ENCODE results near the gene TRDN.

Gene TRDN

GRCh38 chr6:123372737-123373136 is 264.0 kb downstream of the TRDN start:
- DNase-seq (ENCODE audit: low read depth, low spot score) = no peak
- Histone ChIP-seq H3K9me3 (ENCODE audit: insufficient read depth, low read length) (no peaks in the 10 kb centered on the region), H3K9ac (ENCODE audit: insufficient read length, low read depth) (no peak overlapping the region), H3K27me3 (ENCODE audit: insufficient read depth, insufficient read length) (no peaks in the 10 kb centered on the region), H3K4me3 (ENCODE audit: insufficient read length, low read depth) (no peak overlapping the region), H3K36me3 (ENCODE audit: insufficient read depth, insufficient read length, low read length) (no peaks in the 10 kb centered on the region), H3K4me1 (ENCODE audit: insufficient read depth, insufficient read length) (no peaks in the 10 kb centered on the region)
- TF ChIP-seq YY1 (IDR thresholded peaks at IDR 0.05; ENCODE audit: insufficient read depth, insufficient read length) = no peak
- TF ChIP-seq SUZ12 (IDR thresholded peaks at IDR 0.05; ENCODE audit: extremely low read depth, insufficient read depth, insufficient read length) = no peak
- TF ChIP-seq ZNF274 (IDR thresholded peaks at IDR 0.05; ENCODE audit: low read depth, low read length) = no peak

GRCh38 chr6:123363912-123364311 is 272.8 kb downstream of the TRDN start:
- Histone ChIP-seq H3K36me3 (ENCODE audit: insufficient read depth, insufficient read length, low read length) (no peaks in the 10 kb centered on the region), H3K4me1 (ENCODE audit: insufficient read depth, insufficient read length) (no peaks in the 10 kb centered on the region), H3K4me3 (ENCODE audit: insufficient read length, low read depth) (no peak overlapping the region), H3K9ac (ENCODE audit: insufficient read length, low read depth) (no peak overlapping the region), H3K9me3 (ENCODE audit: insufficient read depth, low read length) (no peaks in the 10 kb centered on the region), H3K27me3 (ENCODE audit: insufficient read depth, insufficient read length) (no peaks in the 10 kb centered on the region)
- DNase-seq (ENCODE audit: low read depth, low spot score) = no peak
- TF ChIP-seq ZNF274 (IDR thresholded peaks at IDR 0.05; ENCODE audit: low read depth, low read length) (no peak), YY1 (IDR thresholded peaks at IDR 0.05; ENCODE audit: insufficient read depth, insufficient read length) (no peak), SUZ12 (IDR thresholded peaks at IDR 0.05; ENCODE audit: extremely low read depth, insufficient read depth, insufficient read length) (no peak)

- Histone ChIP-seq H3K36me3 (ENCODE audit: insufficient read depth, insufficient read length, low read length) (no peaks in the 10 kb centered on the region), H3K9me3 (ENCODE audit: insufficient read depth, low read length) (no peaks in the 10 kb centered on the region), H3K9ac (ENCODE audit: insufficient read length, low read depth) (no peak overlapping the region), H3K27me3 (ENCODE audit: insufficient read depth, insufficient read length) (no peaks in the 10 kb centered on the region), H3K4me3 (ENCODE audit: insufficient read length, low read depth) (no peak overlapping the region), H3K4me1 (ENCODE audit: insufficient read depth, insufficient read length) (no peaks in the 10 kb centered on the region)
- no peak for DNase-seq (ENCODE audit: low read depth, low spot score)
- TF ChIP-seq SUZ12 (IDR thresholded peaks at IDR 0.05; ENCODE audit: extremely low read depth, insufficient read depth, insufficient read length) = no peak
- no peak for TF ChIP-seq YY1 (IDR thresholded peaks at IDR 0.05; ENCODE audit: insufficient read depth, insufficient read length)
- TF ChIP-seq ZNF274 (IDR thresholded peaks at IDR 0.05; ENCODE audit: low read depth, low read length) = no peak
Measured at GRCh38 chr6:123360359-123360758, 276.4 kb downstream of the TRDN start.

- H3K4me1 ChIP-seq (ENCODE audit: insufficient read depth, insufficient read length) = no peaks in the 10 kb centered on the region
- H3K4me3 ChIP-seq (ENCODE audit: insufficient read length, low read depth) = no peak overlapping the region
- no peak overlapping the region for H3K9ac ChIP-seq (ENCODE audit: insufficient read length, low read depth)
- H3K9me3 ChIP-seq (ENCODE audit: insufficient read depth, low read length) = no peaks in the 10 kb centered on the region
- H3K36me3 ChIP-seq (ENCODE audit: insufficient read depth, insufficient read length, low read length) = no peaks in the 10 kb centered on the region
- no peak for DNase-seq (ENCODE audit: low read depth, low spot score)
- no peaks in the 10 kb centered on the region for H3K27me3 ChIP-seq (ENCODE audit: insufficient read depth, insufficient read length)
- TF ChIP-seq ZNF274 (IDR thresholded peaks at IDR 0.05; ENCODE audit: low read depth, low read length) (no peak), YY1 (IDR thresholded peaks at IDR 0.05; ENCODE audit: insufficient read depth, insufficient read length) (no peak), SUZ12 (IDR thresholded peaks at IDR 0.05; ENCODE audit: extremely low read depth, insufficient read depth, insufficient read length) (no peak)
Measured at GRCh38 chr6:123352705-123353104, 284.0 kb downstream of the TRDN start.

- H3K9ac ChIP-seq (ENCODE audit: insufficient read length, low read depth) = no peak overlapping the region
- H3K27me3 ChIP-seq (ENCODE audit: insufficient read depth, insufficient read length) = no peaks in the 10 kb centered on the region
- no peaks in the 10 kb centered on the region for H3K36me3 ChIP-seq (ENCODE audit: insufficient read depth, insufficient read length, low read length)
- DNase-seq (ENCODE audit: low read depth, low spot score) = no peak
- no peak for TF ChIP-seq SUZ12 (IDR thresholded peaks at IDR 0.05; ENCODE audit: extremely low read depth, insufficient read depth, insufficient read length)
- no peak for TF ChIP-seq ZNF274 (IDR thresholded peaks at IDR 0.05; ENCODE audit: low read depth, low read length)
- no peaks in the 10 kb centered on the region for H3K4me1 ChIP-seq (ENCODE audit: insufficient read depth, insufficient read length)
- H3K4me3 ChIP-seq (ENCODE audit: insufficient read length, low read depth) = no peak overlapping the region
- no peaks in the 10 kb centered on the region for H3K9me3 ChIP-seq (ENCODE audit: insufficient read depth, low read length)
Measured at GRCh38 chr6:123352279-123352678, 284.5 kb downstream of the TRDN start.

GRCh38 chr6:123343836-123344235 is 292.9 kb downstream of the TRDN start:
- H3K9me3 ChIP-seq (ENCODE audit: insufficient read depth, low read length) = no peaks in the 10 kb centered on the region
- TF ChIP-seq SUZ12 (IDR thresholded peaks at IDR 0.05; ENCODE audit: extremely low read depth, insufficient read depth, insufficient read length) (no peak), YY1 (IDR thresholded peaks at IDR 0.05; ENCODE audit: insufficient read depth, insufficient read length) (no peak), ZNF274 (IDR thresholded peaks at IDR 0.05; ENCODE audit: low read depth, low read length) (no peak)
- no peaks in the 10 kb centered on the region for H3K36me3 ChIP-seq (ENCODE audit: insufficient read depth, insufficient read length, low read length)
- no peak overlapping the region for H3K4me3 ChIP-seq (ENCODE audit: insufficient read length, low read depth)
- no peaks in the 10 kb centered on the region for H3K4me1 ChIP-seq (ENCODE audit: insufficient read depth, insufficient read length)
- H3K27me3 ChIP-seq (ENCODE audit: insufficient read depth, insufficient read length) = no peaks in the 10 kb centered on the region
- no peak for DNase-seq (ENCODE audit: low read depth, low spot score)
- H3K9ac ChIP-seq (ENCODE audit: insufficient read length, low read depth) = no peak overlapping the region

GRCh38 chr6:123338394-123338793 is 298.4 kb downstream of the TRDN start:
- no peaks in the 10 kb centered on the region for H3K4me1 ChIP-seq (ENCODE audit: insufficient read depth, insufficient read length)
- H3K9me3 ChIP-seq (ENCODE audit: insufficient read depth, low read length) = no peaks in the 10 kb centered on the region
- no peak overlapping the region for H3K4me3 ChIP-seq (ENCODE audit: insufficient read length, low read depth)
- H3K27me3 ChIP-seq (ENCODE audit: insufficient read depth, insufficient read length) = no peaks in the 10 kb centered on the region
- no peak overlapping the region for H3K9ac ChIP-seq (ENCODE audit: insufficient read length, low read depth)
- no peak for TF ChIP-seq ZNF274 (IDR thresholded peaks at IDR 0.05; ENCODE audit: low read depth, low read length)
- TF ChIP-seq SUZ12 (IDR thresholded peaks at IDR 0.05; ENCODE audit: extremely low read depth, insufficient read depth, insufficient read length) = no peak
- TF ChIP-seq YY1 (IDR thresholded peaks at IDR 0.05; ENCODE audit: insufficient read depth, insufficient read length) = no peak
- no peaks in the 10 kb centered on the region for H3K36me3 ChIP-seq (ENCODE audit: insufficient read depth, insufficient read length, low read length)
- DNase-seq (ENCODE audit: low read depth, low spot score) = no peak

Data from NT2/D1 (cell line).